Stimulated activated CD4-positive, alpha-beta T cell treated with anti-CD3 and anti-CD28 coated beads, TNF-alpha, amount 100 ng/mL, for 1 hour (primary cell): Measurements from ENCODE around the gene SH3RF2.
"Not testable (repeated sequence)": the region's sequence is repeated elsewhere in the genome, so short reads cannot be mapped to it uniquely, and the experiment has no call there.

Experiments
- DNase-seq, 3 donors: peaks; one replicate each; pipeline ENCODE4 v3.0.0-alpha.2; 2020; ENCODE audit warnings: low read depth in 3 of 3, low spot score in 1 of 3

The SH3RF2 gene

GRCh38 chr5:145976431-145977155 is 40.2 kb downstream of the SH3RF2 start:
- DNase-seq, result no peak

- DNase-seq, result no peak
Measured at GRCh38 chr5:145978171-145978570, 41.8 kb downstream of the SH3RF2 start.

- no peak for DNase-seq
Measured at GRCh38 chr5:145978708-145979107, 42.3 kb downstream of the SH3RF2 start.

GRCh38 chr5:145979270-145980223 is 43.2 kb downstream of the SH3RF2 start:
- no peak for DNase-seq

GRCh38 chr5:145980259-145980658 is 43.9 kb downstream of the SH3RF2 start:
- DNase-seq, result no peak

GRCh38 chr5:145980718-145981117 is 44.3 kb downstream of the SH3RF2 start:
- no peak for DNase-seq

DNA sequence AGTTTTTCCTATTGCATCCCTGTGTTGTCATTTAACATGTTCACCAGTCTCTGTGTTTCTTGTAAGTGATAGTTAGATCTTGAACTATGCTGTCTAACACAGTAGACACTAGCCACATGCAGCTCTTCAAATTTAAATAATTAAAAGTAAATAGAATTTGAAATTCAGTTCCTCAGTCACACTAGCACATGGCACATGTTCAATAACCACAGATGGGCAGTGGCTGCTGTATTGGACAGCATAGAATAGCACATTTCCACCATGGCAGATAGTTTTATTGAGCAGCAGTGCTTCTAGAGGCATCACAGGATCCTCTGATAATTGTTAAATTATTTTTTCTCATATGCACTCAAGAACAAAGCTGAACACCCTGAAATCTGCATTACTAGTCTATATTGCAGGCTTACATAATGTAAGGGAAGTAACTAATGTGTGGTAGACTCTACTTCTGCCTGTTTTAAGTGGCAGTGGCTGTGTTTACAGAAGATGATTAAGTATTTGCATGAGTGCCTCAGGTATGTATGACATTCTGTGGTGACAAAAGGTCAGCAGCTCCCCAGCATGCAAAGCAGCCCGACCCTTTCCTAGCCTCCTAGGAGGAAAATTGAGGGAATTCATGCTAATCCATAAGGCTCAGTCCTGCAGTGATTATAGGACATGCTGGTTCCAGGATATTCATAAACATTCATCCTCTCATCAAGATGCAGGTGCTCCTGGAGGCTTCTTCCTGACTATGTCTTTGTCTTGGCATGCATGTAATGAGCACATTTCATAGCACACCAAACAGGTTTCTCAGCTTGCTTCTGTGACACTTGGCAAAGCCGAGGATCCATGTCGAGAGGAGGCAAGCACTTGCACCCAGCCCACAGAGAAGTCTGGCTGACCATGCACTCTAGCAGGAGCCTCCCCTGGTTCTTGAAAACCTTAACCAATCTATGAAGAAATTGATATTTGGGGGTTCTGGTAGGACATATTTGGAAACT is 45.5 kb downstream of the SH3RF2 start:
- DNase-seq, result no peak

GRCh38 chr5:145982572-145983318 is 46.4 kb downstream of the SH3RF2 start:
- no peak for DNase-seq

- no peak for DNase-seq
Measured at GRCh38 chr5:145983446-145983845, 47.1 kb downstream of the SH3RF2 start.

DNA sequence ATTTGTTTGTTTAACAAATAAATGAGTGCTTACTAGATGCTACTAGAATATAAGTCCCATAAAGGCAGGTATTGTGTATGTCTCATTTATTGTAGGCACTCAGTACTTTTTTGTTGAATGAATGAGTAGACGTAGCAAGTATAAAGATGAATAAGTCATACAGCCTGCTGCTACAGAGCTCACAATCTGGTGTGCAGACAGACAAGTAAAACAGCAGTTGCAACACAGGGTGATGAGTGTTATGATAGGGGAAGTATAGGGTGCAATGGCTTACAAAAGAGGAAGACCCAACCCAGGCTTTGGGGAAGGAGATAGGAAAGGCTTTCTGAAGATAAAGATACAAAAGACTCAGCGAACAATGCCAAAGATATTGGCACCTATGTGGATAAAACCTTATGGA is 47.7 kb downstream of the SH3RF2 start:
- no peak for DNase-seq

DNA sequence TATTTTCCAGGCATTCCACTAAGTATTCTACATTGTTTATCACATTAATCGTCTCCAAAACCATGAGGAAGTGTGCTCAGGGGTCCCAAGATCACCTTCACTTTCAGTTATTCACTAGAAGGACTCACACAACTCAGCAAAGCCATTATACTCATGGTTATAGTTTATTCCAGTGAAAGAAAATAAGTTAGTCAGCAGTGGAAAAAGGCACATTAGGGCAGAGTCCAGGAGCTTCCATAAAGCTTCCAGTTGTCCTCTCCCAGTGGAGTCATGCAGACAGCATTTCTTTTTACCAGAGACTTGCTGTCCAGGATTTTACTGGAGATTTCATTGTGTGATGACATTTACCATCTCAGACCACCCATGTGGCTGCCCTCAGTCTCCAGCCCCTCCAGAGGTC is 51.5 kb downstream of the SH3RF2 start:
- DNase-seq, result no peak

- DNase-seq, result no peak
Measured at GRCh38 chr5:145988993-145989392, 52.6 kb downstream of the SH3RF2 start.

- DNase-seq, result no peak
Measured at GRCh38 chr5:145989428-145989827, 53.0 kb downstream of the SH3RF2 start.

DNA sequence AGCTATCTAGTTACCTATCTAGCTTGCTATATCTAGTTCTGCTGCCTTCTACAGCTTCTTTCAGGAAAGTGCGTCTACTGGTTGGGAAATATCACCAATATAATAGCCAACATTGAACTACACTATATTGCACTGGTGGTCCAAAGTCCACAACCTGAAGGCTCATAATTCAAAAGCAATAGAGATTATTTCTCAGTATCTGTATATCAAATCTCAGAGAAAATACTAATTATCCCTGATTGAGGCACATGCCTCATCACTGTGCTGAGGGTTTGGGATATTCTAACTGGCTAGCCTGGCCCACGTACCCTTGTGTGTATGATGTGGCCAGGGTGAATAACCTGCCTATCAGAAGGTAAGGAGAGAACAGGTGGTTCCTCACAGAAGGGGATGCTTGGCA is 53.8 kb downstream of the SH3RF2 start:
- DNase-seq, result no peak

DNA sequence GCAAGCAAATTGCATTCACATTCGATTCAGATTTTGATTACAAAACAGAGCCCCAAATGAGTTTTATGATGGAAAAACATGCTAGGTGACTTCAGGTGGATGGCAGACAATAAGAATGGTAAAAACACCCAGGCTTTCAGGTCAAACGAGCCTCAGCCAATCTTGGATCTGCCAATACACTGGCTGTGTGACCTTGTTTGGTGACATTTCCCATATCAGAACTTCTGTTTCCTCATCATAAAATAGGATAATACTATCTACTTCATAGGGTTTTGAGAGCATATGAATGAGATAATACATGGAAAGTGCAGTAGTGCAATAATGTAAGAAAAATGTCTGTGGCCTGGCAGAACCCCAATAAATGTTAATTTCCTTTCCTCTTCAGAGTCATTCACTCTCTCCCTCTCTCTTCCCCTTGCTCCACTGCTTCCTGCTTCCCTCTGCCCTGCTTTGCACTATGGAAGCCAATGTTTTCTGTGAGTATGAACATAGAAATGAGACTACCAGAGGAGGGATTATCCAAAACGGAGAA is 54.7 kb downstream of the SH3RF2 start:
- no peak for DNase-seq

GRCh38 chr5:145993538-145993937 is 57.2 kb downstream of the SH3RF2 start:
- DNase-seq, result not testable (repeated sequence)

GRCh38 chr5:145996135-145996534 is 59.8 kb downstream of the SH3RF2 start:
- DNase-seq, result no peak

GRCh38 chr5:145999208-145999607 is 62.8 kb downstream of the SH3RF2 start:
- no peak for DNase-seq

- DNase-seq, result no peak
Measured at GRCh38 chr5:146000072-146000471, 63.7 kb downstream of the SH3RF2 start.

DNA sequence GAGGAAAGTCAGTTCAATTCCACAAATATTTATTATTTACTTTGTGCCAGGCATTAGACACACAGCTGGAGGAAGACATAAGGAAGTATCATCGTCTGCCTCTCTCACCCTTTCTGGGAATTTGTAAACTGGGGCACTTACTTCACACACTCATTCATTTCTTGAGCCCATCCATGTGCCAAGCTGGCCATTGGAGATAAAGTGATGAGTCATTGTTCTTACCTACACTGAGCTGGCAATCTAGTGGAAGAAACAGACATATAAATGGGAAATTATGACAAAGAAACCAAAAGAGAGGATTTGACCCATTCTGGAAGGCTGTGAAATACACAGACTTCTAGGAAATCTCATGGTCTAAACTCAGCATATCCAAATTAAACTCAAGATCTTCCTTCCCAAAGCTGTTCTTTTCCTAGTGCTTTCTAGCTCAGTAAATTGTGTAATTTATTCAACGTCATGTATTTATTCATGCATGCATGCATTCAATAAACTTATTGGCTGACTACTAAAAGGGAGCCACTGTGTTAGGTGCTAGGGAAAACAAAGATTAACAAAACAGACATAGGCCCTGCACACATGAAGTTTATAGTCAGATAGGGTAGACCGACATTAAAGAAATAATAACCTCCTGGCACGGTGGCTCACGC is 65.3 kb downstream of the SH3RF2 start:
- DNase-seq, result no peak
